ENCODE data around the gene RSPH1.

RSPH1 gene

GRCh38 chr21:42423685-42424084, 72.3 kb downstream of the RSPH1 start:
- no peak for FAIRE-seq

GRCh38 chr21:42423197-42423675, 72.8 kb downstream of the RSPH1 start:
- FAIRE-seq: no peak

All from G401.6 (cell line).